GM19025 (cell line): ENCODE results near the gene PA2G4.

ENCODE experiments used
- ATAC-seq: cut with Tn5 transposase; IDR thresholded peaks from one replicate; pipeline ENCODE4 v1.9.1; 2021; ENCODE audit warnings: mild to moderate bottlenecking, low read depth, moderate library complexity; ENCODE audit not compliant: unreplicated experiment

The PA2G4 gene

GRCh38 chr12:56162468-56163290 lies 58.3 kb downstream of the PA2G4 start:
- ATAC-seq: no peak
